ENCODE results near the gene CCDC152. TPM values are rescaled to one million over a fixed set of nuclear protein-coding genes. Genes with fewer than 3 reads are reported as not detected.

Gene CCDC152
- total and polyA plus RNA-seq, 2 donors (not counting 3 experiments of a cell fraction or from before 2014, with no cell fraction given), result 0.48 to 2.8 TPM

- no TSS peak for BruUV-seq (replicated peaks)
Observed at GRCh38 chr5:42819745-42820144, 63.1 kb downstream of the CCDC152 start.

More at GRCh38 chr5:42819745-42820144, 63.1 kb downstream of the CCDC152 start:
- Histone ChIP-seq H3K79me2 (ENCODE audit: control insufficient read depth, insufficient read depth, low read length) (no peaks in the 10 kb centered on the region), H2AFZ (ENCODE audit: low read depth, low read length) (no peak overlapping the region), H3K9me1 (replicated peaks; ENCODE audit: control insufficient read depth, extremely low read depth, insufficient read depth, low read length) (no peaks in the 10 kb centered on the region), H3K27me3 (ENCODE audit: control insufficient read depth in 2 of 2, insufficient read depth in 2 of 2, low read length in 2 of 2) (peaks cover 0 to 2% of the 10 kb centered on the region in 2 experiments), H3K9ac (replicated peaks; ENCODE audit: extremely low read depth, insufficient read depth, low read length) (no peak overlapping the region), H3K9me3 (replicated peaks; ENCODE audit: control insufficient read depth, insufficient read depth, low read length) (no peaks in the 10 kb centered on the region), H3K4me1 (ENCODE audit: control insufficient read depth, extremely low read depth, insufficient read depth, low read length) (no peaks in the 10 kb centered on the region), H4K20me1 (replicated peaks; ENCODE audit: control insufficient read depth, extremely low read depth, insufficient read depth, low read length) (no peaks in the 10 kb centered on the region), H3K4me2 (ENCODE audit: insufficient read depth, low read length) (no peak overlapping the region), H3K36me3 (ENCODE audit: control insufficient read depth in 2 of 2, extremely low read depth in 1 of 2, insufficient read depth in 2 of 2, low read length in 2 of 2) (no peaks in the 10 kb centered on the region), H3K27ac (ENCODE audit: insufficient read depth, low read depth, low read length) (no peak overlapping the region), H3K4me3 (replicated peaks in 1 of 3; ENCODE audit: insufficient read depth in 1 of 3, low read depth in 1 of 3, low read length in 3 of 3) (no peak overlapping the region)
- FAIRE-seq (no peak), DNase-seq (ENCODE audit: low read depth, low spot score) (no peak)
- no peak for TF ChIP-seq CTCF (IDR thresholded peaks at IDR 0.05; ENCODE audit: extremely low read depth in 1 of 2, insufficient read depth in 1 of 2, low read depth in 1 of 2, low read length in 2 of 2)
- TF ChIP-seq POLR2AphosphoS5 (IDR thresholded peaks at IDR 0.05; ENCODE audit: insufficient read depth, low read depth, low read length), result no peak
- TF ChIP-seq MYC (IDR thresholded peaks at IDR 0.05; ENCODE audit: low read depth, low read length), result no peak
- TF ChIP-seq FOS (IDR thresholded peaks at IDR 0.05; ENCODE audit: borderline replicate concordance, insufficient read depth, low read length), result no peak
- TF ChIP-seq POLR2A (IDR thresholded peaks at IDR 0.05; ENCODE audit: low read depth, low read length), result no peak
- TF ChIP-seq EZH2 (IDR thresholded peaks at IDR 0.05; ENCODE audit: borderline replicate concordance, low read depth, low read length, severe bottlenecking), result no peak
- no peak for TF ChIP-seq MAX (IDR thresholded peaks at IDR 0.05; ENCODE audit: insufficient read depth, insufficient read length)
- no peak for TF ChIP-seq JUN (IDR thresholded peaks at IDR 0.05; ENCODE audit: borderline replicate concordance, insufficient read depth, insufficient read length, low read depth)
- TF ChIP-seq GATA2 (IDR thresholded peaks at IDR 0.05; ENCODE audit: insufficient read depth, insufficient read length, low read depth, low read length), result no peak
- intact Hi-C loops (cut with micrococcal nuclease), result no loop called here
- POLR2A ChIA-PET, result no interaction called here
- CTCF ChIA-PET, result interaction anchor here (1.0 to 1.1 kb wide), 2 partner anchors 18 to 237 kb away, joined by 3 read pairs; no protein-coding TSS in a partner anchor
- dilution Hi-C loops (cut with MboI; ENCODE audit: extremely low pct_ligation_motif_present, low sequenced_read_pairs), result no loop called here
